SKM-1 (cell line): ENCODE data around the gene DACT3.
A peak's percentile ranks its signal among the peaks of the same experiment; 100 is the strongest.

Source experiments
- DNase-seq: peaks from one replicate; lab custom pipeline; 2025; ENCODE audit not compliant: unreplicated experiment; lab: John Stamatoyannopoulos, UW

DACT3 gene

DNA sequence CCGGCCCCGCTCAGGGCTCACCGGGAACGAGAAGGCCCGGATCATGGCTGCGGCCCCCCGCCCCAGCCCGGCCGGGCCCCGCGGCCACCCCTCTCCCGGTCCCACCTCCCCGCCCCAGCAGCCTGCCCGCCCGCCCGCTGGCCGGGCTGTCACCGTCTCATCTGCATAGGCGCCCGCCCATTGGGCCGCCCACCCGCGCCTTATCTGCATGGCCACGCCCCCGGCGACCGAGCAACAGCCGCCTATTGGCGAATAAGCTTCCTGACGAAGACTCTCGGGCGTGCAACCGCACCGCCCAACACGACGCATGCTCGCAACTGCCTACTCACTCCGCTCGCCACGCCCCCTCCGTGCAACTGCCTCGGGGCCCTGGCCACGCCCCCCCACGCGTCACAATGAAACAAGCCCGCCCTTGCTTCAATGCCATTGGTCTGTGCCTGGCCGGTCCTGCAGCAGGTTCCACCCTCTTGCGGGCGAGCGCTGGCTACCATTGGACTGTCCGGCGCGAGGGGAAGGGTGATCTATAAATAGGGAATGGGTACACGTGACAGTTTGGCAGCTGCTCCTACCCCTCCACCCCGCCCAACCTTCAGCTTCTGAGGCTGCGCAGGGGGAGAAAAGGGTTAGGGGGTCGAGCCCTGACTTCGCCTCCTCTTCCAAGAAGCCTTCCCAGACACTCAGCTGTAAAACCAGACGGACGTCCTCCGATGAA is at the start of gene DACT3:
DACT3 (minus strand) TSS at position 163 of the 712 bp plus-strand sequence; CDS start at position 45, 118 bp downstream.
- peak; percentile 87 for DNase-seq

GRCh38 chr19:46710687-46711086 is 49.7 kb upstream of the DACT3 start:
- DNase-seq = no peak

DNA sequence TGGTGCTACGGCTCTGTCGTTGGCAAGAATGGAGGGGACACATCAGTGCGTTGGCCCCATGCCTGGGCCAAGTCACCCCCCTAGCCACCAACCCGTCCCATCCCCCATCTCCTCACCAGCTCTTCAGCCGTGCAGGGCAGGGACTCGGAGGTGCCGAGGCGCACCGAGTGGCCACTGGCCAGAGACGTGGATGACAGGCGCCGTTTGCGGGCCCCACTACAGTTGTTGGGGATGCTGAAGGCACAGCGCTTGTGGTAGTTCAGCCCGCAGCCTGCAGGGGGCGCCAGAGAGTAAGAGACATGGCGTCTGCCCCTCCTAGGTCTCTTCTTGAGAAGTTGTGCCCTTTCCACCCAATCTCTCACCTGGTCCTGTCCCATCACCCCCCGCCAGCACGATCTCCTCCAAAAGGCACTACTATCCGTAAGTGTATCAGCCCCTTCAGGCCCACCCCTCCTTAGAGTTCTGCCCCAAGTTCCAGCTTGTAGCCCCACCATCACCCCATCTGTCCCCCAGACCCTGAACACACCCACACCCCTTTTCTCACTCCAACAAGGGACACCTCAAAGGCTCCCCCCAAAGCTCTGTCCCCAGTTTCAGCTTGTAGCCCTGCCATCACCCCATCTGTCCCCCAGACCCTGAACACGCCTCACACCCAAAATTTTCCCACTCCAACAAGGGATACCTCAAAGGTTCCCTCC is 43.5 kb upstream of the DACT3 start:
- peak; percentile 6 for DNase-seq

- DNase-seq = no peak
Observed at GRCh38 chr19:46700704-46701103, 39.7 kb upstream of the DACT3 start.

GRCh38 chr19:46698395-46699321 is 37.7 kb upstream of the DACT3 start:
- no peak for DNase-seq

GRCh38 chr19:46697204-46697960 is 36.4 kb upstream of the DACT3 start:
- no peak for DNase-seq

DNA sequence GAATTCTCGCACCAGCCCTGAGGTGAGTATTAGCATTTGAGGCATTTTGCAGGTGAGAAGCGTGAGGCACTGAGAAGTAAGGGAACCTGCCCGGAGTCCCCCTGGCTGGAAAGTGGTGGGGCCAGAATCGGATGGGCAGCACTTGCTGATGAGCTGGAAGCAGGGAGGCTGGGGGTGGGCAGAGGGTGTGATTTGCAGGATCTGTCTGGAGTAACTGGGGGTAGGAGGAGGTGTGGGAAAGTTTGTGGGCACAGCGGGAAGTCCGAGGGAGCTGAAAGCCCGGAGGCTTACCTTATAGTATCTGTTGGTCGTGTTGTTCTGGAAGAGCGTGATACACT is 35.9 kb upstream of the DACT3 start:
- DNase-seq = no peak

DNA sequence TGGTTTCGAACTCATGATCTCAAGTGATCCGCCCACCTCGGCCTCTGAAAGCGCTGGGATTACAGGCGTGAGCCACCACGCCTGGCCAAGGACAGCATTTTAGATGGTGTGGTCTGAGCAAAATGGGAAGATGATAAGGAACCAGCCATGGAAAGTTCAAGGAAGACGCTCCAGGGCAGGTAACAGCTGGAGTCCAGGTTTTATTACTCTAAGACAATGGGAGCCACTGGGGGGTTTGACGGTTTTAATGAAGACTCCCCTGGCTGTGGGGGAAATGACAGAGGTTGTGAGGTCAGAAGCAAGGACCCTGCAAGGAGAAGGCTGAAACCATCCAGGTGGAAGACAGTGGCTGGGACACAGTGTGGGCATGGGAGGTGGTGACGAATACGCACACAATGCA is 35.1 kb upstream of the DACT3 start:
- no peak for DNase-seq

GRCh38 chr19:46693760-46694159 is 32.8 kb upstream of the DACT3 start:
- DNase-seq = no peak

GRCh38 chr19:46692918-46693722 is 32.1 kb upstream of the DACT3 start:
- DNase-seq = no peak

- no peak for DNase-seq
Observed at GRCh38 chr19:46691948-46692347, 31.0 kb upstream of the DACT3 start.

GRCh38 chr19:46691104-46691503 is 30.1 kb upstream of the DACT3 start:
- DNase-seq = no peak

- DNase-seq = no peak
Observed at GRCh38 chr19:46689358-46689757, 28.4 kb upstream of the DACT3 start.

GRCh38 chr19:46687438-46688145 is 26.6 kb upstream of the DACT3 start:
- no peak for DNase-seq

GRCh38 chr19:46685189-46685588 is 24.2 kb upstream of the DACT3 start:
- no peak for DNase-seq

- DNase-seq = no peak
Observed at GRCh38 chr19:46678110-46678732, 17.2 kb upstream of the DACT3 start.

- no peak for DNase-seq
Observed at GRCh38 chr19:46674416-46675178, 13.6 kb upstream of the DACT3 start.

DNA sequence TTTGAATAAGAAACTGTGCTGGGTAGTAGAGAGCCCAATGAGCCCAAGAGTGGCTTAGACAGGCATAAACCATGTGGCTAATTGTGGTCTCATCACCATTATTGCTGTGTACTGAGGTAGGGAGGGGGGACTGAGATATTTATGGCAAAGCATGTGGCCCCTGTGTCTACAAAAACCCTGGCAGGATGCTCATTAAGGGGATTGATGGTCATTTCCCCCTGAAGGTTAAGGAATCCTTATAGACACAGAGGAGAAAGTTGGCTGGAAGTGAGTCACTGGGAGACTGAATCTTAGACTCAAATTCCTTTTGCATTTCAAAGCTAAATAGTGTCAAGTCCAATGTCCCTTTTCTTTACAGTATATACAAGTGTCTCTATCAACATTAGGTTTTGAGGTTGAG is 9.8 kb upstream of the DACT3 start:
- DNase-seq = no peak
